PC-3 (cell line): ENCODE data around the gene MR1. TPM values are rescaled to one million over a fixed set of nuclear protein-coding genes. Genes with fewer than 3 reads are reported as not detected.
A peak's percentile ranks its signal among the peaks of the same experiment; 100 is the strongest.

ENCODE experiments used
- ATAC-seq: fragments of 200-7000 bp; cut with Tn5 transposase; 2 replicates; pipeline ENCODE4 v1.9.1; 2020; ENCODE audit warnings: mild to moderate bottlenecking, moderate library complexity
- BruUV-seq: library from RNA; stranded (reverse); fragments of 400-500 nt; replicated peaks from 2 replicates; lab custom pipeline; 2021; lab: Mats Ljungman, UMichigan
- CTCF ChIA-PET: fragments of 300-600 bp; sonication (Branson Sonifier 250); formaldehyde crosslinking; loops from one replicate; lab custom pipeline; 2022; ENCODE audit warnings: antibody characterized with exemption; lab: Charles Lee
- POLR2A ChIA-PET: fragments of 300-600 bp; sonication (Branson Sonifier 250); formaldehyde crosslinking; loops from one replicate; lab custom pipeline; 2022; ENCODE audit warnings: antibody characterized with exemption; ENCODE audit not compliant: unreplicated experiment; lab: Charles Lee
- DNase-seq: peaks from one replicate; pipeline ENCODE4 v3.0.0-alpha.2; 2015
- H2AFZ ChIP-seq: fragments of 300-600 bp; sonication (generic); 2 replicates; pipeline ENCODE4 v1.6.0; 2016; ENCODE audit warnings: antibody characterized with exemption, low read length
- H3F3A ChIP-seq: fragments of 300-600 bp; sonication (generic); one replicate; pipeline ENCODE4 v1.6.0; 2017; ENCODE audit warnings: antibody characterized with exemption, low read length, control low read depth, mild to moderate bottlenecking; ENCODE audit not compliant: unreplicated experiment
- H3K27ac ChIP-seq: fragments of 300-600 bp; sonication (generic); 2 replicates; pipeline ENCODE4 v1.5.1; 2016; ENCODE audit warnings: mild to moderate bottlenecking, low read length
- H3K27me3 ChIP-seq: fragments of 300-600 bp; sonication (generic); 2 replicates; pipeline ENCODE4 v1.6.1; 2016; ENCODE audit warnings: low read length, mixed read lengths
- H3K36me3 ChIP-seq: fragments of 300-600 bp; sonication (generic); 2 replicates; pipeline ENCODE4 v1.6.1; 2016; ENCODE audit warnings: low read depth, mixed run types, low read length, mixed read lengths
- H3K4me1 ChIP-seq: fragments of 300-600 bp; sonication (generic); 2 replicates; pipeline ENCODE4 v1.5.1; 2016; ENCODE audit warnings: low read length; ENCODE audit not compliant: insufficient read depth
- H3K4me2 ChIP-seq: fragments of 300-600 bp; sonication (generic); 2 replicates; pipeline ENCODE4 v1.6.0; 2016; ENCODE audit warnings: low read length
- H3K4me3 ChIP-seq: fragments of 300-600 bp; sonication (generic); 2 replicates; pipeline ENCODE4 v1.5.1; 2016; ENCODE audit warnings: mild to moderate bottlenecking, low read length, mixed read lengths
- H3K79me2 ChIP-seq: fragments of 300-600 bp; sonication (generic); 2 replicates; pipeline ENCODE4 v1.6.1; 2017; ENCODE audit warnings: low read length, mixed read lengths
- H3K9ac ChIP-seq: fragments of 300-600 bp; sonication (generic); 2 replicates; pipeline ENCODE4 v1.6.0; 2016; ENCODE audit warnings: mild to moderate bottlenecking, low read length
- H3K9me2 ChIP-seq: fragments of 300-600 bp; sonication (generic); replicated peaks from 2 replicates; pipeline ENCODE4 v1.6.1; 2016; ENCODE audit warnings: mixed run types, low read length, mixed read lengths
- H3K9me3 ChIP-seq: fragments of 300-600 bp; sonication (generic); 2 replicates; pipeline ENCODE4 v1.6.1; 2016; ENCODE audit warnings: low read length, mixed read lengths
- H4K20me1 ChIP-seq: fragments of 300-600 bp; sonication (generic); 2 replicates; pipeline ENCODE4 v1.6.1; 2016; ENCODE audit warnings: low read length, mixed read lengths
- CTCF ChIP-seq: fragments of 300-600 bp; sonication (generic); conservative IDR thresholded peaks from 2 replicates; pipeline ENCODE4 v1.5.1; 2017; ENCODE audit warnings: antibody characterized with exemption, low read depth, mild to moderate bottlenecking, low read length
- EZH2 ChIP-seq: fragments of 300-600 bp; sonication (generic); IDR thresholded peaks from one replicate; pipeline ENCODE4 v1.6.1; 2017; ENCODE audit warnings: antibody characterized with exemption, mild to moderate bottlenecking, low read length; ENCODE audit not compliant: unreplicated experiment
- EZH2phosphoT487 ChIP-seq: fragments of 300-600 bp; sonication (generic); IDR thresholded peaks from 2 replicates; pipeline ENCODE4 v1.6.1; 2018; ENCODE audit warnings: mild to moderate bottlenecking, antibody characterized with exemption, low read length, borderline replicate concordance
- intact Hi-C: fragments of 100-400 bp; cut with micrococcal nuclease; formaldehyde crosslinking; loops from 2 replicates; pipeline ENCODE4 v1.9.0; 2023
- total RNA-seq: library from RNA; depleted of rRNA; stranded (reverse); fragments of >200 nt; gene quantifications from 2 replicates; pipeline ENCODE4 v1.2.3, GENCODE V29; 2014; rRNA removed

Gene MR1
- total RNA-seq, 1 experiment from 2014 or later = 3.4 TPM

GRCh38 chr1:181107711-181108110 lies 73.9 kb downstream of the MR1 start:
- H3K9me2 ChIP-seq = no peaks in the 10 kb centered on the region
- POLR2A ChIA-PET = no interaction called here
- no peaks in the 10 kb centered on the region for H3K27me3 ChIP-seq
- ATAC-seq = no peak
- H2AFZ ChIP-seq = no peak overlapping the region
- no peaks in the 10 kb centered on the region for H3K9me3 ChIP-seq
- H3K4me1 ChIP-seq = peaks cover 56% of the 10 kb centered on the region
- no peak overlapping the region for H3K4me3 ChIP-seq
- H3K79me2 ChIP-seq = peaks cover 18% of the 10 kb centered on the region
- no peak for DNase-seq
- H3F3A ChIP-seq = no peaks in the 10 kb centered on the region
- H3K27ac ChIP-seq = peak overlapping the region; percentile 62; the same call in 1 of the 2 replicates
- H3K36me3 ChIP-seq = no peaks in the 10 kb centered on the region
- H3K4me2 ChIP-seq = no peak overlapping the region
- intact Hi-C loops = no loop called here
- no peaks in the 10 kb centered on the region for H4K20me1 ChIP-seq
- no peak for TF ChIP-seq EZH2phosphoT487
- TF ChIP-seq EZH2 = no peak
- no peak for TF ChIP-seq CTCF
- H3K9ac ChIP-seq = no peak overlapping the region
- CTCF ChIA-PET = no interaction called here
- no TSS peak for BruUV-seq

GRCh38 chr1:181108304-181108867 lies 74.6 kb downstream of the MR1 start:
- Histone ChIP-seq H3K4me1 (peaks cover 56% of the 10 kb centered on the region), H3K79me2 (peaks cover 15% of the 10 kb centered on the region), H3K27me3 (no peaks in the 10 kb centered on the region), H3F3A (no peaks in the 10 kb centered on the region), H3K9ac (no peak overlapping the region), H3K27ac (no peak overlapping the region), H3K36me3 (no peaks in the 10 kb centered on the region), H2AFZ (no peak overlapping the region), H3K4me3 (no peak overlapping the region), H3K9me3 (no peaks in the 10 kb centered on the region), H3K4me2 (no peak overlapping the region), H3K9me2 (no peaks in the 10 kb centered on the region), H4K20me1 (no peaks in the 10 kb centered on the region)
- CTCF ChIA-PET = no interaction called here
- no TSS peak for BruUV-seq
- POLR2A ChIA-PET = no interaction called here
- TF ChIP-seq EZH2 (no peak), CTCF (no peak), EZH2phosphoT487 (no peak)
- ATAC-seq (no peak), DNase-seq (no peak)
- intact Hi-C loops = no loop called here

GRCh38 chr1:181110013-181110412 lies 76.2 kb downstream of the MR1 start:
- ChIA-PET CTCF (no interaction called here), POLR2A (no interaction called here)
- no peaks in the 10 kb centered on the region for H3F3A ChIP-seq
- H3K4me3 ChIP-seq = no peak overlapping the region
- H3K27ac ChIP-seq = no peak overlapping the region
- DNase-seq (no peak), ATAC-seq (no peak)
- no TSS peak for BruUV-seq
- H3K27me3 ChIP-seq = no peaks in the 10 kb centered on the region
- no peaks in the 10 kb centered on the region for H4K20me1 ChIP-seq
- H3K4me2 ChIP-seq = no peak overlapping the region
- H2AFZ ChIP-seq = no peak overlapping the region
- peaks cover 49% of the 10 kb centered on the region for H3K4me1 ChIP-seq
- H3K36me3 ChIP-seq = no peaks in the 10 kb centered on the region
- H3K79me2 ChIP-seq = no peaks in the 10 kb centered on the region
- intact Hi-C loops = no loop called here
- H3K9me2 ChIP-seq = no peaks in the 10 kb centered on the region
- no peak overlapping the region for H3K9ac ChIP-seq
- H3K9me3 ChIP-seq = no peaks in the 10 kb centered on the region
- TF ChIP-seq EZH2phosphoT487 (no peak), CTCF (no peak), EZH2 (no peak)

Other genes with a start within 250 kb of the MR1 start
- gene KIAA1614, start 121.1 kb upstream of the MR1 start, total RNA-seq = not detected in 2 replicates
- 21.0 and 24.8 TPM in 2 replicates for gene STX6, start 11.1 kb upstream of the MR1 start, total RNA-seq
- 100 and 126 TPM in 2 replicates for gene IER5, start 54.7 kb downstream of the MR1 start, total RNA-seq